Esophagus squamous epithelium (tissue), 5 donors: ENCODE measurements around the gene LRRC63. TPM values are rescaled to one million over a fixed set of nuclear protein-coding genes. Genes with fewer than 3 reads are reported as not detected.

ENCODE experiments used
- DNase-seq: peaks from one replicate; lab custom pipeline; 2025; lab: John Stamatoyannopoulos, UW
- H3K27ac ChIP-seq, 4 donors: fragments of 200-600 bp; sonication (generic); one replicate each; pipeline ENCODE4 v1.5.1; 2016 to 2019; ENCODE audit warnings: mild to moderate bottlenecking in 1 of 4
- H3K27me3 ChIP-seq, 4 donors: fragments of 200-600 bp; sonication (generic); 1 replicate in 3 of 4; 2 replicates in 1 of 4; pipeline versions ENCODE4 v1.5.1 to v1.6.0; 2017 to 2021; ENCODE audit warnings: antibody characterized with exemption in 1 of 4
- H3K36me3 ChIP-seq, 3 donors: fragments of 200-600 bp; sonication (generic); one replicate each; pipeline ENCODE4 v1.5.1; 2016 to 2019
- H3K4me1 ChIP-seq, 3 donors: fragments of 200-600 bp; sonication (generic); one replicate each; pipeline ENCODE4 v1.5.1; 2017 to 2019
- H3K4me3 ChIP-seq, 4 donors: fragments of 200-600 bp; sonication (generic); 1 replicate in 3 of 4; 2 replicates in 1 of 4; pipeline ENCODE4 v1.5.1; 2016 to 2019; ENCODE audit warnings: mild to moderate bottlenecking in 2 of 4, moderate library complexity in 1 of 4
- H3K9me3 ChIP-seq, 3 donors: fragments of 200-600 bp; sonication (generic); one replicate each; pipeline ENCODE4 v1.5.1; 2016 to 2019
- POLR2A ChIP-seq, 4 donors: fragments of 450-650 bp; IDR thresholded peaks; one replicate each; pipeline ENCODE4 v1.6.1; 2017; ENCODE audit warnings: antibody characterized with exemption in 4 of 4, mild to moderate bottlenecking in 4 of 4, moderate library complexity in 3 of 4
- WGBS, 2 donors: methylation state at CpG; one replicate each; pipeline ENCODE4 v1.1.5; 2018; 5-methylcytosine and 5-hydroxymethylcytosine counted together
- intact Hi-C: fragments of 100-400 bp; cut with DNase I; formaldehyde crosslinking; loops from one replicate; pipeline ENCODE4 v1.15.0; 2022
- total RNA-seq, 4 donors: library from RNA; depleted of rRNA; stranded (reverse); fragments of >200 nt; gene quantifications; one replicate each; pipeline ENCODE4 v1.1.0, GENCODE V29; 2016
- TF ChIP-seq, protein P1 (sequence below), 6 experiments: fragments of 450-650 bp in 4 of 6; fragments of 200-600 bp in 2 of 6; sonication (generic) in 2 of 6; IDR thresholded peaks; one replicate each; pipeline ENCODE4 v1.5.1; 2016 to 2019; ENCODE audit warnings: antibody characterized with exemption in 6 of 6, mild to moderate bottlenecking in 4 of 6, moderate library complexity in 4 of 6
- donor health status: DM: yes; HTN: yes; CAD: no.

The LRRC63 gene
- total RNA-seq, 4 donors from 2014 or later = not detected

DNA sequence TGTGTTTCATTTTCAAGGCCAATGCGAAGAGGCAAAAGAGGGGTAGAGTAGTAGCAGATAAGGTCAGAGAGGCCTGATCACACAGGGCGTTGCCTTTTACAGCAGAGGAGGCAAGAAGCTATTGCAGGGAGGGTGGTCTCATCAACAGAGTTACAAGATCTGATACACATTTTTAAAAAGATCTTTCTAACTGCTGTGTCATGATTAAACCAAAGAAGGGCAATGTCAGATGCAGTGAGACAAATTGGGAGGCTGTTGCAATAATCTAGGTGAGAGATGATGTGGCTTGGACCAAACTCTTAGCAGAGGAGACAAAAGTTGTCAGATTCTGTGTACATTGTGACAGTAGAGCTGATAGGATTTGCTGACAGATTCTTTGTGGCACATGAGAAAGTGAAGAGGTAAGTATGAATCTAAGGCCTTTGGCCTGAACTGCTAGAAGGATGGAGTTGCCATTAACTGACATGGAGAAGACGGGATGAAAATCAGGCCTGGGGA is 13.0 kb upstream of the LRRC63 start:
- no peak for DNase-seq
- intact Hi-C loops = no loop called here
- TF ChIP-seq, protein P1, sequence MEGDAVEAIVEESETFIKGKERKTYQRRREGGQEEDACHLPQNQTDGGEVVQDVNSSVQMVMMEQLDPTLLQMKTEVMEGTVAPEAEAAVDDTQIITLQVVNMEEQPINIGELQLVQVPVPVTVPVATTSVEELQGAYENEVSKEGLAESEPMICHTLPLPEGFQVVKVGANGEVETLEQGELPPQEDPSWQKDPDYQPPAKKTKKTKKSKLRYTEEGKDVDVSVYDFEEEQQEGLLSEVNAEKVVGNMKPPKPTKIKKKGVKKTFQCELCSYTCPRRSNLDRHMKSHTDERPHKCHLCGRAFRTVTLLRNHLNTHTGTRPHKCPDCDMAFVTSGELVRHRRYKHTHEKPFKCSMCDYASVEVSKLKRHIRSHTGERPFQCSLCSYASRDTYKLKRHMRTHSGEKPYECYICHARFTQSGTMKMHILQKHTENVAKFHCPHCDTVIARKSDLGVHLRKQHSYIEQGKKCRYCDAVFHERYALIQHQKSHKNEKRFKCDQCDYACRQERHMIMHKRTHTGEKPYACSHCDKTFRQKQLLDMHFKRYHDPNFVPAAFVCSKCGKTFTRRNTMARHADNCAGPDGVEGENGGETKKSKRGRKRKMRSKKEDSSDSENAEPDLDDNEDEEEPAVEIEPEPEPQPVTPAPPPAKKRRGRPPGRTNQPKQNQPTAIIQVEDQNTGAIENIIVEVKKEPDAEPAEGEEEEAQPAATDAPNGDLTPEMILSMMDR (IDR thresholded peaks at IDR 0.05) = no peak
- no peak for TF ChIP-seq POLR2A (IDR thresholded peaks at IDR 0.05)

DNA sequence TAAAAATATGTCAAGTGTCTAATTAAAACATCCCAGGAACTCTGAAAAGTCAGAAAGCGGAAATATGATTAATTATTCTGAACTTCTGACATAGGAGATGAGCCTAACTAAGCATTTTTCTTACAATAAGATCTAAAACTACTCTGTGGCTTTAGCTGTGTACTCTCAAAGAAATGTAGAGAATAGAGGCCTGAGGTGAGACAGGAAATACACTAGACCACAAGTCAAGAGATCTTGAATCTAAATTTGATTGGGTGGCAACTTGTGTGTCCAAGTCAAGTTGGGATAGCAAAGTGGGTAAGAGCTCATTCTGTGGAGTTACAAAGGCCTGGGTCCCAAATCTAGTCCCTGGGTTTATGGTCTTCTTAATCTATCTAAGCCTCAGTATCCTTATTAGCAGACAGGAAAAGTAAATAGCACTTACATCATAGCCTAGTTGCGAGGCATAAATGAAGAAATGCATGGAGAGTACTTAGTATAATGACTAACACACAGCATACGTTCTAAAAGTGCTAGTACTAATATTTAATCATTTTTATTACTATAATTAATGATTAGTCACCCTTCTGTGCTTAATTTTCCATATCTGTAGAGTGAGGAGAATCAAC is 9.4 kb upstream of the LRRC63 start:
- Histone ChIP-seq H3K4me3 (no peak overlapping the region), H3K27me3 (no peaks in the 10 kb centered on the region), H3K36me3 (no peaks in the 10 kb centered on the region), H3K9me3 (no peaks in the 10 kb centered on the region), H3K4me1 (peaks cover 0 to 4% (median 0%) of the 10 kb centered on the region in 3 donors), H3K27ac (no peak overlapping the region)
- TF ChIP-seq, protein P1 (IDR thresholded peaks at IDR 0.05) = no peak
- TF ChIP-seq POLR2A (IDR thresholded peaks at IDR 0.05) = no peak
- 66 to 67% methylated on average over 3 of the region's 3 CpGs for WGBS, 2 donors
- DNase-seq = no peak
- intact Hi-C loops = no loop called here

More for the DNA sequence above, 13.0 kb upstream of the LRRC63 start:
- Histone ChIP-seq H3K27ac (no peak overlapping the region), H3K4me3 (no peak overlapping the region), H3K4me1 (no peaks in the 10 kb centered on the region), H3K9me3 (no peaks in the 10 kb centered on the region), H3K27me3 (no peaks in the 10 kb centered on the region), H3K36me3 (no peaks in the 10 kb centered on the region)
- 71 to 77% methylated on average over 3 of the region's 3 CpGs for WGBS, 2 donors

DNA sequence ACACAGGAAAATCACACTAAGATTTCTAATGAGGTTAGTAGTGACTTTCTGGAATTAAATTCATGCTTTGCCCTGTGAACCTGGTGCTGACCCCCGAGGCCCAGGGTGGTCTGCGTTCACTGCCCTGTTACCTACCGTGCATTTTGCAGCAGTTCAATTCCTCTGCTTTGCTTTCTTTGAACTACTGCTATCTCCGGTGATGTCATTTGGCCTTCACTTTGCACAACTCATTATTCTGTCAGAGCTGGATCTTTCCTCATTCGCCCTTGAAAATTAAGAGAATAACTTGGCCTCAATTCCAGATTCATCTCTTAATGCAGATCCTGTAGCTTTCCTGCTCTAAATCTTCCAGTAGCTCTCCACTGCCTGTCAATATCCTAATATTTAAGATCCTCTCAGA is 8.8 kb upstream of the LRRC63 start:
- intact Hi-C loops = no loop called here
- 83 to 92% methylated on average over 5 of the region's 5 CpGs for WGBS, 2 donors
- Histone ChIP-seq H3K4me3 (no peak overlapping the region), H3K27me3 (no peaks in the 10 kb centered on the region), H3K9me3 (no peaks in the 10 kb centered on the region), H3K27ac (no peak overlapping the region), H3K36me3 (no peaks in the 10 kb centered on the region), H3K4me1 (peaks cover 0 to 4% (median 0%) of the 10 kb centered on the region in 3 donors)
- no peak for TF ChIP-seq POLR2A (IDR thresholded peaks at IDR 0.05)
- TF ChIP-seq, protein P1 (IDR thresholded peaks at IDR 0.05) = no peak
- DNase-seq = no peak

DNA sequence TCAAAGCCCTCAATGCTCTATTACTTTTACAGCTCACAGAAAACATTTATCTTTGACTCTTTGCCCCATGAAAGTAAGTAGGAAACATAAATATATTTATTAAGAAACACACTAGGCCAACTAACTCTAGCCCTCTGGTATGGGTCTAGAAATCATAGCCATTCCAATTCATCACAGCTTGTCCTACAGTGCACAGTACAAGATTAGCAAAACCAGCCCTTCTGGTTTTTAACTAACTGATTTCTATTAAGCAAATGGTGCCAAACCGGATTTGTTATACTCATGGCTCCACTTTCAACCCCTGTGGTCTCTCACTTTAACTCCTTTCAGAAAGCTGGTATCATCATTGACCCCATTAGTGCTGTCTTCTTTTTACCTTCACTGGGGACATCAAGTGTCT is 5.6 kb upstream of the LRRC63 start:
- intact Hi-C loops = no loop called here
- no peaks in the 10 kb centered on the region for H3K36me3 ChIP-seq
- no peak overlapping the region for H3K27ac ChIP-seq
- no peak for TF ChIP-seq POLR2A (IDR thresholded peaks at IDR 0.05)
- TF ChIP-seq, protein P1 (IDR thresholded peaks at IDR 0.05) = no peak
- H3K4me3 ChIP-seq = no peak overlapping the region
- H3K4me1 ChIP-seq = peaks cover 0 to 7% (median 0%) of the 10 kb centered on the region in 3 donors
- H3K27me3 ChIP-seq = no peaks in the 10 kb centered on the region
- no peaks in the 10 kb centered on the region for H3K9me3 ChIP-seq
- no peak for DNase-seq
- WGBS, 2 donors = 20 to 56% methylated on average over 1 of the region's 1 CpG

DNA sequence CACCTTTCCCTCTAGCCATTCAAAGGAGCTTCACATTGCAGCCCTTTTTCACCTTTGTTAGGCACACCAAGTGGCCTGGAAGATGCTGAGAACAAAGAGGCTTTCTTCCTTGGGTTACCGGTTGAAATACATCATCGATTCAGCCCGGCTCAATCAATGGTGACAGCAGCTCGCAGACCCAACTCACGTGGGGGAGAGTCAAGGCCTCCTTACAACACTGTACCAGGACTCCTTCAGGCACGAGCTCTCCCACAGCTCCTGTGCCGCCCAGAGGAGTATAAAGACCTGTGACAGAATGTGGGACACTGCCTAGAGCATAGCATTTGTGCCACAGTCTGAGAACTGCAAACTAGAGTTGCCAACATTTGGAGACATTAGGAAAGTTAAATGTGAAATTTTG is 3.9 kb upstream of the LRRC63 start:
- no peak for DNase-seq
- Histone ChIP-seq H3K4me1 (peaks cover 7 to 21% (median 10%) of the 10 kb centered on the region in 3 donors), H3K4me3 (no peak overlapping the region), H3K27me3 (no peaks in the 10 kb centered on the region), H3K36me3 (no peaks in the 10 kb centered on the region), H3K9me3 (no peaks in the 10 kb centered on the region), H3K27ac (no peak overlapping the region)
- intact Hi-C loops = no loop called here
- 81 to 82% methylated on average over 6 of the region's 7 CpGs for WGBS, 2 donors
- TF ChIP-seq, protein P1 (IDR thresholded peaks at IDR 0.05) = no peak
- TF ChIP-seq POLR2A (IDR thresholded peaks at IDR 0.05) = no peak
